GM12891 (cell line): ENCODE data around the gene ASB6.
"Not testable (repeated sequence)": the region's sequence is repeated elsewhere in the genome, so short reads cannot be mapped to it uniquely, and the experiment has no call there.

Experiments used
- POLR2A ChIP-seq: IDR thresholded peaks from 2 replicates; pipeline ENCODE4 v1.6.1; 2011; ENCODE audit warnings: low read depth, low read length, control low read depth
- POLR2AphosphoS5 ChIP-seq: IDR thresholded peaks from 2 replicates; pipeline ENCODE4 v1.6.1; 2011; ENCODE audit warnings: low read depth, low read length, control low read depth
- TAF1 ChIP-seq: IDR thresholded peaks from 2 replicates; pipeline ENCODE4 v1.6.1; 2011; ENCODE audit warnings: low read depth, low read length, control low read depth

DNA sequence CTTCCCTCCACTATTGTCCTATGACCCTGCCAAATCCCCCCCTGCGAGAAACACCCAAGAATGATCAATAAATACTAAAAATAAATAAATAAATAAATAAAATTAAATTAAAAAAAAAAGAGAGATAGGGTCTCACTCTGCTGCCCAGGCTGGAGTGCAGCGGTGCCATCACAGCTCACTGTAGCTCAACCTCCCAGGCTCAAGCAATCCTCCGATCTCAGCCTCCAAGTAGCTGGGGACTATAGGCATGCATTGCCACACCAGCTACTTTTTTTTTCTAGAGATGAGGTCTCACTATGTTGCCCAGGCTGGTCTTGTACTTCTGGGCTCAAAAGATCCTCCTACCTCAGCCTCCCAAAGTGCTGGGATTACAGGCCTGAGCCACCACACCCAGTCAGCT lies 20.3 kb upstream of the ASB6 start:
- TF ChIP-seq POLR2AphosphoS5, TAF1, POLR2A: not testable (repeated sequence)
